ENCODE results near the gene EIF2S2.

EIF2S2 gene

GRCh38 chr20:34055290-34055689 lies 56.8 kb downstream of the EIF2S2 start:
- Mint-ChIP-seq H3K27me3 (no peaks in the 10 kb centered on the region), H3K36me3 (ENCODE audit: low read depth) (peaks cover 16% of the 10 kb centered on the region), H3K4me3 (no peak overlapping the region), H3K9me3 (no peaks in the 10 kb centered on the region), H3K4me1 (ENCODE audit: low read depth) (peaks cover 48% of the 10 kb centered on the region), H3K27ac (no peak overlapping the region)
- intact Hi-C loops (cut with micrococcal nuclease) = no loop called here

- Mint-ChIP-seq H3K27ac (peak overlapping the region; percentile 46), H3K9me3 (no peaks in the 10 kb centered on the region), H3K27me3 (no peaks in the 10 kb centered on the region), H3K4me3 (no peak overlapping the region), H3K4me1 (ENCODE audit: low read depth) (peaks cover 68% of the 10 kb centered on the region), H3K36me3 (ENCODE audit: low read depth) (peaks cover 11% of the 10 kb centered on the region)
- intact Hi-C loops (cut with micrococcal nuclease) = no loop called here
These were observed 59.6 kb downstream of the EIF2S2 start for GRCh38 chr20:34052414-34052813.

DNA sequence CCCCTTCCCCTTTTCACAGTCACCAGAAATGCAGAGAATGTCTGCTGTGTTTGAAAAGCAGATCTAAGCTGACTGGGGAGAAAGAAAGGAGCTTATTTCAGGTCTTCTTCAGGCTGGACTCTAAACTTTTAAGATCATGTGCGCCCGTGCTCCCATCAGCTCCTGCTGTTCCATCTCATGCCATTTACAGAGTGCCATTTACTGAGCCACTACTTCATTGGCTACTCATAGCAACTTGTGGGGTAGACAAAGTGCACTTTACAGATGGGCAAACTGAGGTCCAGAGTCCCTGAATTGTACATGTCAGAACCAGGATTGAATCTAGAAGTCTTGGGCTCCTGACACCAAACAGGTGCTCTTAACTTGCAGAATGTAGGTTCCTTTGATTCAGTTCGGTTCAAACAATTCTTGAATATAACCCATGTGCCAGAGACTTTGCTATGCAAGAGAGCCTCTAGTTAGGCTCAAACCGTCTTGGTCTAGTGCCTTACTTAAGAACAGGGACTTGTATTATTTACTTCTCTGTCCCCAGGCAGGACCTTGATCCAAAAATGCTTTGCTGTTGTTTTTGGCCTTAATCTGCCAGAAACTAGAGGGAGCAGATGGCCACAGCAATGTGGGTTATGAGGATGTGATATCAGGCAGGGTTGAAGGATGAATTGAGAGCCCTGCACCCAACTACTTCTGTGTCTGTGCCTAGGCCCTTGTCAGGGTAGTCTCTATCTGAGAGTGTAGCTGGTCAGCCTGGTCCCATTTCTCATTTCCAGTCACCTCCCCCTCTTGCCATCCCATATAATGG lies 61.9 kb downstream of the EIF2S2 start:
- no peaks in the 10 kb centered on the region for H3K9me3 Mint-ChIP-seq
- H3K36me3 Mint-ChIP-seq (ENCODE audit: low read depth) = peaks cover 27% of the 10 kb centered on the region
- no peaks in the 10 kb centered on the region for H3K27me3 Mint-ChIP-seq
- no peak overlapping the region for H3K4me3 Mint-ChIP-seq
- H3K27ac Mint-ChIP-seq = no peak overlapping the region
- H3K4me1 Mint-ChIP-seq (ENCODE audit: low read depth) = peaks cover 80% of the 10 kb centered on the region
- intact Hi-C loops (cut with micrococcal nuclease) = no loop called here

DNA sequence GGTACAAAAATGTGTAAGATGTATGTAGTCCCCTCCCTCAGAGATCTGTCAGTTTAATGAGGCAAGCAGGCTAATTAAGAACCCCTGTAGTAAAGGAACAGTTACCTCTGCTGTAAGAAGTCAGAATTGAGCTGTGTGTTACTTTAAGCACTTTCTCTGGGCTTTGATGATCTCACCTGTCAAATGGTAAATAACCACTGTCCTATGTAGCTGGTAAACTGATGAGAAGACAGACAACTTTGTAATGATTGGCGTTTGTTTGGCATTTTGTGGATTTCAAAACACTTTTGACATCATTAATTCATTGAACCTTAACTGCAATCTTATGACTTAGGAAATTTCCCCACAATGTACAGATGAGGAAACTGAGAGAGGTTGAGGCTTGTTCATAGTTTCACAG lies 62.7 kb downstream of the EIF2S2 start:
- no peak overlapping the region for H3K27ac Mint-ChIP-seq

GRCh38 chr20:34047917-34048316 lies 64.1 kb downstream of the EIF2S2 start:
- no peaks in the 10 kb centered on the region for H3K27me3 Mint-ChIP-seq
- peaks cover 43% of the 10 kb centered on the region for H3K36me3 Mint-ChIP-seq (ENCODE audit: low read depth)
- no peak overlapping the region for H3K27ac Mint-ChIP-seq
- peaks cover 80% of the 10 kb centered on the region for H3K4me1 Mint-ChIP-seq (ENCODE audit: low read depth)
- no peaks in the 10 kb centered on the region for H3K9me3 Mint-ChIP-seq
- H3K4me3 Mint-ChIP-seq = no peak overlapping the region
- intact Hi-C loops (cut with micrococcal nuclease) = no loop called here

More for the DNA sequence above, 62.7 kb downstream of the EIF2S2 start:
- Mint-ChIP-seq H3K36me3 (ENCODE audit: low read depth) (peaks cover 29% of the 10 kb centered on the region), H3K4me1 (ENCODE audit: low read depth) (peaks cover 78% of the 10 kb centered on the region), H3K27me3 (no peaks in the 10 kb centered on the region), H3K9me3 (no peaks in the 10 kb centered on the region), H3K4me3 (no peak overlapping the region)
- intact Hi-C loops (cut with micrococcal nuclease) = no loop called here

DNA sequence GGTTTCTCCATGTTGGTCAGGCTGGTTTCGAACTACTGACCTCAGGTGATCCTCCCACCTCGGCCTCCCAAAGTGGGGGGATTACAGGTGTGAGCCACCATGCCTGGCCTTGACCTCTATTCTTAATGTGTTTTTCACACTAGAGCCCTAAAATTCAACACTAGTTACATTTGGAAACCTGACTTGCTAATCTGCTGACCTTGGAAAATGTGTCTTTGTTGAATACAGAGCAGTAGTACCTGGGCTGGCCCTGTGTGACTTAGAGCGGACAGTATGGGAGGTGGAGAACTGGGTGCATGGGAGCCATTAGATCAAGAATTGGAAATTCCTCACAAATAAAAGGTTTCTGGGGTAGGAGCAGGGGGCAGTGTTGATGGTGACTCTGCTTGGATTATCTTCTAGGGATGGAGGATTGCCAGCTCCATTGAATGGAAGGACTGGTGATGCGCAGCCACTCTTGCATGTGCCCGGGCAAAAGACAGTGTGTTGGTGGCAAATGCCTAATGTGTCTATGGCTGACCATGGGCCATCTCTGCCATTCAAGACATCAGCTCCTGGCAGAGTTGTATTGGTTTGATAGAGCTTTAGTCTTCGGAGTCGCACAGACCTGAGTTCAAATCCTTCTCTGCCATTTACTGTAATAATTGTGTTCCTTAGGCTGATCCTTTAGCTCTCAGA lies 64.9 kb downstream of the EIF2S2 start:
- no peak overlapping the region for H3K4me3 Mint-ChIP-seq
- H3K4me1 Mint-ChIP-seq (ENCODE audit: low read depth) = peaks cover 80% of the 10 kb centered on the region
- no peaks in the 10 kb centered on the region for H3K9me3 Mint-ChIP-seq
- no peaks in the 10 kb centered on the region for H3K27me3 Mint-ChIP-seq
- no peak overlapping the region for H3K27ac Mint-ChIP-seq
- intact Hi-C loops (cut with micrococcal nuclease) = no loop called here
- H3K36me3 Mint-ChIP-seq (ENCODE audit: low read depth) = peaks cover 45% of the 10 kb centered on the region

- intact Hi-C loops (cut with micrococcal nuclease) = no loop called here
- Mint-ChIP-seq H3K27ac (no peak overlapping the region), H3K4me1 (ENCODE audit: low read depth) (peaks cover 80% of the 10 kb centered on the region)
These were observed 65.9 kb downstream of the EIF2S2 start for GRCh38 chr20:34045930-34046725.

GRCh38 chr20:34045294-34045693 lies 66.7 kb downstream of the EIF2S2 start:
- intact Hi-C loops (cut with micrococcal nuclease) = no loop called here
- peaks cover 72% of the 10 kb centered on the region for H3K4me1 Mint-ChIP-seq (ENCODE audit: low read depth)
- no peak overlapping the region for H3K27ac Mint-ChIP-seq
- no peak overlapping the region for H3K4me3 Mint-ChIP-seq
- H3K27me3 Mint-ChIP-seq = no peaks in the 10 kb centered on the region
- H3K36me3 Mint-ChIP-seq (ENCODE audit: low read depth) = peaks cover 59% of the 10 kb centered on the region
- H3K9me3 Mint-ChIP-seq = no peaks in the 10 kb centered on the region

More at GRCh38 chr20:34045930-34046725, 65.9 kb downstream of the EIF2S2 start:
- peaks cover 54% of the 10 kb centered on the region for H3K36me3 Mint-ChIP-seq (ENCODE audit: low read depth)
- no peak overlapping the region for H3K4me3 Mint-ChIP-seq
- H3K9me3 Mint-ChIP-seq = no peaks in the 10 kb centered on the region
- H3K27me3 Mint-ChIP-seq = no peaks in the 10 kb centered on the region

GRCh38 chr20:34043025-34043424 lies 69.0 kb downstream of the EIF2S2 start:
- H3K4me1 Mint-ChIP-seq (ENCODE audit: low read depth) = peaks cover 54% of the 10 kb centered on the region
- H3K9me3 Mint-ChIP-seq = no peaks in the 10 kb centered on the region
- no peak overlapping the region for H3K4me3 Mint-ChIP-seq
- H3K36me3 Mint-ChIP-seq (ENCODE audit: low read depth) = peaks cover 68% of the 10 kb centered on the region
- intact Hi-C loops (cut with micrococcal nuclease) = no loop called here
- no peak overlapping the region for H3K27ac Mint-ChIP-seq
- H3K27me3 Mint-ChIP-seq = no peaks in the 10 kb centered on the region

DNA sequence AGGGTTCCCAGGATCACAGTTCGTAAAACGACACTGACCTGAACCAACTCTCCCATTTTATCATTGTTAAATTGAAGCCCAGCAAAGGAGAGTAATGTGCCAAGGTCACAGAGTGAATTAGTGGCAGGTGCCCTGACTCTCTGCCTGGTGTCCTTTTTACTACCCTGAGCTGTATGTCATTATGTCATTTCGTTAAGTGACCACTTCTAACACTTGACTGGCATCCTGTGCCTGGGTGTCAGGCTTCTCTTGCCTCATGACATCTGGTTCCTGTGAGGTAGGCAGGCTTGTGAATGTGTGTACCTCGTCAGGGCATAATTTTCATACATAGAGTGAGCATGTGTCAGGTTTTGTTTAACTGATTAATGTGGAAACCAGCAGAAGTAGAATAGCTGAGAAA lies 69.8 kb downstream of the EIF2S2 start:
- H3K36me3 Mint-ChIP-seq (ENCODE audit: low read depth) = peaks cover 62% of the 10 kb centered on the region
- no peak overlapping the region for H3K4me3 Mint-ChIP-seq

DNA sequence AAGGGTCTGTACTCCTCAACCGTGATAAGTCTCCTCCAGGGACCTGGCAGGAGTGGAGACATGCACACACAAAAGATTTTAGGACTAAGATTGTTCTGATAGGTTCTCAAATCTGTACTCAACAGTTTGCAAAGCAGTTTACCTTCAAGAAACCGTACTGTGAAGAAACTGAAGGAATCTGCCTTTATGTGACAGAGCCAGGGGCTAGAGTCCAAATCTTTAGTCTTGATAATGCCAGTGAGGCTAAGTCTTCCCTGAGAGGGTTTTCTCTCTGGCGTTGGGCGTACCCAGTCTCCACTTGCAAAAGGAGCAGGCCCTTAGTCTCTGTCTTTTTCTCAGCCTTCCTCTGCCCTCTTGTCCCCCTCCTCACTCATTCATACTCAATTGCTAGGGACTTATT lies 70.8 kb downstream of the EIF2S2 start:
- Mint-ChIP-seq H3K4me3 (no peak overlapping the region), H3K4me1 (ENCODE audit: low read depth) (peaks cover 61% of the 10 kb centered on the region), H3K27ac (no peak overlapping the region), H3K9me3 (no peaks in the 10 kb centered on the region), H3K36me3 (ENCODE audit: low read depth) (peaks cover 64% of the 10 kb centered on the region), H3K27me3 (no peaks in the 10 kb centered on the region)
- intact Hi-C loops (cut with micrococcal nuclease) = no loop called here

More for the DNA sequence above, 69.8 kb downstream of the EIF2S2 start:
- no peaks in the 10 kb centered on the region for H3K9me3 Mint-ChIP-seq
- peak overlapping the region; percentile 52 for H3K27ac Mint-ChIP-seq
- peaks cover 57% of the 10 kb centered on the region for H3K4me1 Mint-ChIP-seq (ENCODE audit: low read depth)
- intact Hi-C loops (cut with micrococcal nuclease) = no loop called here
- no peaks in the 10 kb centered on the region for H3K27me3 Mint-ChIP-seq

- H3K36me3 Mint-ChIP-seq (ENCODE audit: low read depth) = peaks cover 63% of the 10 kb centered on the region
- H3K27ac Mint-ChIP-seq = no peak overlapping the region
- H3K27me3 Mint-ChIP-seq = no peaks in the 10 kb centered on the region
- no peak overlapping the region for H3K4me3 Mint-ChIP-seq
- H3K4me1 Mint-ChIP-seq (ENCODE audit: low read depth) = peaks cover 62% of the 10 kb centered on the region
- intact Hi-C loops (cut with micrococcal nuclease) = no loop called here
- no peaks in the 10 kb centered on the region for H3K9me3 Mint-ChIP-seq
These were observed 71.6 kb downstream of the EIF2S2 start for GRCh38 chr20:34040300-34040995.

Measured in dendritic cell treated with granulocyte-macrophage colony-stimulating factor and Interleukin-4, amounts not matched to agents 40 ng/mL and 50 ng/mL, for 4 days (primary cell).